ENCODE results near the gene SRI. TPM values are rescaled to one million over a fixed set of nuclear protein-coding genes. Genes with fewer than 3 reads are reported as not detected.

The SRI gene
- total RNA-seq, 2 experiments from 2014 or later: 110 to 117 TPM

DNA sequence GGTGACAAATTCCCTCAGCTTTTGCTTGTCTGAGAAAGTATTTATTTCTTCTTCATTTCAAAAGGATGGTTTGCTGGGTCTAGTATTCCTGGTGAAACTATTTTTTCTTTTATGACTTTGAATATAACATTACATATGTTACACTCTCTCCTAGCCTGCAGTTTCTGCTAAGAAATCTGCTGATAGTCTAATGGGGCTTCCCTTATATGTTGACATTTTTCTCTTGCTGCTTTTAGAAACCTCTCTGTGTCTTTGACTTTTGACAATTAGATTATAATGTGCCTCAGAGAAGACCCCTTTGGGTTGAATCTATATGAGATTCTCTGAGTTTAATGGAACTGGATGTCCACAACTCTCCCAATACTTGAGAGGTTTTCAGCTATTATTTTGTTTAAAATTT is 33.8 kb upstream of the SRI start:
- Mint-ChIP-seq H3K27ac (no peak overlapping the region), H3K36me3 (ENCODE audit: low read depth) (no peaks in the 10 kb centered on the region), H3K4me3 (no peak overlapping the region), H3K9me3 (ENCODE audit: insufficient read depth) (peaks cover 7% of the 10 kb centered on the region), H3K4me1 (ENCODE audit: low read depth) (no peaks in the 10 kb centered on the region), H3K27me3 (ENCODE audit: low read depth) (peaks cover 1% of the 10 kb centered on the region)
- POLR2A ChIA-PET: no interaction called here
- CTCF ChIA-PET: no interaction called here
- DNase-seq: no peak
- no peak for ATAC-seq

DNA sequence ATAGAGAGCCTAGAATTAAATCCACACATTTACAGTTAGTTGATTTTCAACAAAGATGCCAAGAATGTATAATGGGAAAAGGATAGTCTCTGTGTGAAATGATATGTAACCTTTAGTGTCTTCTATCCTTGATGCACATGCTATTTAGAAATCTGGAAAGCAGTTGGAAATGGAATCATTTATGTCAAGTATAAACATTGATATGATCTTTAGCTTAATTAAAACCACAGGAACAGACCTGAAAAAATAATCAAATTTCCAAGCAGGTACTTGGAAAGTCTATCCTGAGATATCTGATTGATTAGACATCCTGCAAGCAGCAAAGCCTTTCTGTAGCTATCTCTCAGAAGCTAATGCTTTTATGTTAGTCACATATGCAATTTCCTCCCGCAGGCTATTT is 24.4 kb upstream of the SRI start:
- Mint-ChIP-seq H3K9me3 (ENCODE audit: insufficient read depth) (no peaks in the 10 kb centered on the region), H3K27me3 (ENCODE audit: low read depth) (peaks cover 18% of the 10 kb centered on the region), H3K4me3 (no peak overlapping the region), H3K27ac (no peak overlapping the region), H3K4me1 (ENCODE audit: low read depth) (no peaks in the 10 kb centered on the region), H3K36me3 (ENCODE audit: low read depth) (no peaks in the 10 kb centered on the region)
- ATAC-seq: no peak
- ChIA-PET POLR2A (no interaction called here), CTCF (interaction anchor here (1.2 to 2.6 kb wide), 4 partner anchors 24 to 591 kb away, joined by 4 to 7 read pairs (median 5); partner anchors contain the start of gene SRI)
- DNase-seq: no peak

DNA sequence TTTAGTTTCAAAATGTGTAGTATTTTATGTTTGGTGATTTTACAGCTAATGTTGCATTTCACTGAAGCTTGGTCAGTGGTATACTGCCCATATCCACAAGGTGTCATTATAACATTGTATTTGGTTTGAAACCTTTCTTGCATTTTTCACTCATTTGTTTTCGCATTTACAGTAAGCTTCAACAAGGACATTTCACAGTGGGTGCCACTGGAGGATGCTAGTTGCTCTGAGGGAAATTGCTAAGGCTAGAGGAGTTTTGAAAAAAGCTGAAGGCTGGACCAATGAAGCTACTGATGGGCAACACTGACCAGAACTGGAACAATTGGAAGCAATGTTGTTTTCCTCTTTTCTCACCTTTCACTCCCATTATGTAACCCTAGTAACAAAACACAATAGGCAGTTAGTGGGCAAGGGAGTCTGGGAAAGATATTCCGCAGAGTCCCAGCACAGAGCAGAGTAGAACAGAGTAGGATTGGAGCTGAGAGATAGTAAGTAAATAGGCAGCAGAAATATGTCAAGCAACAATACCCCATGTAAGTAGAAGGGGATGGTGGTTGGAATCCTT is 23.6 kb upstream of the SRI start:
- peaks cover 18% of the 10 kb centered on the region for H3K27me3 Mint-ChIP-seq (ENCODE audit: low read depth)
- no peaks in the 10 kb centered on the region for H3K4me1 Mint-ChIP-seq (ENCODE audit: low read depth)
- ChIA-PET CTCF (interaction anchor here (0.9 to 2.6 kb wide), 8 partner anchors 23 to 1380 kb away, joined by 3 to 7 read pairs (median 4); partner anchors contain the start of gene SRI), POLR2A (no interaction called here)
- ATAC-seq (no peak), DNase-seq (no peak)
- no peak overlapping the region for H3K27ac Mint-ChIP-seq
- H3K4me3 Mint-ChIP-seq: no peak overlapping the region
- no peaks in the 10 kb centered on the region for H3K36me3 Mint-ChIP-seq (ENCODE audit: low read depth)
- no peaks in the 10 kb centered on the region for H3K9me3 Mint-ChIP-seq (ENCODE audit: insufficient read depth)

DNA sequence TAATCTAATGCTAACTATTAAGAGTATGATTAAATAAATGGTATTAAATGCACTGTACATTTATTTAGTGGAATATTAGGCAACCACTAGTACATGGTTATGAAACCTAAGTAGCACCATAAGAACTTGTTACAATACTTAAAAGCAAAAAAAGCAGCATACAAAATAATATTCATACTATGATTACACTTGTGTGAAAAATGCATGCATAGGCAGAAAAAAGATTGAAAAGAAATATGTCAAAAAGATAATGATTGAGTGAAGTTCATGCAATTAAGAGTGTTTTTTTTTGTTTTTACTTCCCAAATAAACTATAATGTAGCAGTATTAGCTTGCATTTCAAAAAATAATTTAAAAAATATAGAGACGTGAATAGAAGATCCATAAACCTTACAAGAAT is 20.0 kb upstream of the SRI start:
- CTCF ChIA-PET: no interaction called here
- DNase-seq (no peak), ATAC-seq (no peak)
- H3K4me3 Mint-ChIP-seq: no peak overlapping the region
- H3K4me1 Mint-ChIP-seq (ENCODE audit: low read depth): peaks cover 4% of the 10 kb centered on the region
- POLR2A ChIA-PET: no interaction called here
- peaks cover 16% of the 10 kb centered on the region for H3K27me3 Mint-ChIP-seq (ENCODE audit: low read depth)
- no peak overlapping the region for H3K27ac Mint-ChIP-seq
- H3K9me3 Mint-ChIP-seq (ENCODE audit: insufficient read depth): no peaks in the 10 kb centered on the region
- H3K36me3 Mint-ChIP-seq (ENCODE audit: low read depth): no peaks in the 10 kb centered on the region

DNA sequence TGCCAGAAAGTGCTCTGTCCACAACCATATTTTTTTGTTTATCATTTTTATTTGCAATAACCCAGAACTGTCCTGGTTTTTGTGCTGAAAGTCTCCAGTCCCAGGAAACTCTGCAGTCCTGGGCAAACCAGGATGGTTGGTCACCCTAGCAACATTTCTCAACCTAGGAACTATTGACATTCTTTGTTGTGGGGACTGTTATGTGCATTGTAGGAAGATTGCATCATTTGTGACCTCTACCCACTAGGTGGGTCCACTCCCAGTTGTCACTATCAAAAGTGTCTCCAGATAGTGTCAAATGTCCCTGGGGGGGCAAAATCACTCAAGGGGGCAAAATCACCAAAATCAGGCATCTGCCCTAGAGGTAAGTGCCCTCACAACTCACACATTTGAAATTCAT is 14.0 kb upstream of the SRI start:
- no peak for DNase-seq
- Mint-ChIP-seq H3K4me1 (ENCODE audit: low read depth) (peaks cover 4% of the 10 kb centered on the region), H3K27me3 (ENCODE audit: low read depth) (peaks cover 27% of the 10 kb centered on the region), H3K27ac (no peak overlapping the region), H3K36me3 (ENCODE audit: low read depth) (no peaks in the 10 kb centered on the region), H3K9me3 (ENCODE audit: insufficient read depth) (no peaks in the 10 kb centered on the region), H3K4me3 (no peak overlapping the region)
- no peak for ATAC-seq
- ChIA-PET CTCF (no interaction called here), POLR2A (no interaction called here)

DNA sequence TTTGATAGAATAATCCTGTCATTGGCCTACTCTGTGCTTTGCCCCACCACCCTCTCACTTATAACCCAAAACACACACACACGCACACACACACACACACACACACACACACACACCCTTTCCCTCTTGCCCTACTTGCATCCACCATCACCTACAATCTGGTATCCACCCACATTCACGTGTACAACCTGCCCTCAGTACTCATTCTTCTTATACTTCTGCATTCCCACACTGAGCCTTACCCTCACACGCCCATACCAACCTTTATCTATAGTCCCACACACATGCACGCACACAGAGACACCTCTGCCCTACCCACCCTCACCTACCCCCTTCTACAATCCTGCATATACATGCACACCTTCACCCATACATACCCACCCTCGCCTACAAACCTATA is 10.8 kb upstream of the SRI start:
- peaks cover 4% of the 10 kb centered on the region for H3K9me3 Mint-ChIP-seq (ENCODE audit: insufficient read depth)
- H3K27me3 Mint-ChIP-seq (ENCODE audit: low read depth): peaks cover 24% of the 10 kb centered on the region
- no peaks in the 10 kb centered on the region for H3K36me3 Mint-ChIP-seq (ENCODE audit: low read depth)
- no peak overlapping the region for H3K4me3 Mint-ChIP-seq
- no peak for DNase-seq
- no peaks in the 10 kb centered on the region for H3K4me1 Mint-ChIP-seq (ENCODE audit: low read depth)
- H3K27ac Mint-ChIP-seq: no peak overlapping the region
- CTCF ChIA-PET: no interaction called here
- POLR2A ChIA-PET: no interaction called here
- ATAC-seq: no peak

DNA sequence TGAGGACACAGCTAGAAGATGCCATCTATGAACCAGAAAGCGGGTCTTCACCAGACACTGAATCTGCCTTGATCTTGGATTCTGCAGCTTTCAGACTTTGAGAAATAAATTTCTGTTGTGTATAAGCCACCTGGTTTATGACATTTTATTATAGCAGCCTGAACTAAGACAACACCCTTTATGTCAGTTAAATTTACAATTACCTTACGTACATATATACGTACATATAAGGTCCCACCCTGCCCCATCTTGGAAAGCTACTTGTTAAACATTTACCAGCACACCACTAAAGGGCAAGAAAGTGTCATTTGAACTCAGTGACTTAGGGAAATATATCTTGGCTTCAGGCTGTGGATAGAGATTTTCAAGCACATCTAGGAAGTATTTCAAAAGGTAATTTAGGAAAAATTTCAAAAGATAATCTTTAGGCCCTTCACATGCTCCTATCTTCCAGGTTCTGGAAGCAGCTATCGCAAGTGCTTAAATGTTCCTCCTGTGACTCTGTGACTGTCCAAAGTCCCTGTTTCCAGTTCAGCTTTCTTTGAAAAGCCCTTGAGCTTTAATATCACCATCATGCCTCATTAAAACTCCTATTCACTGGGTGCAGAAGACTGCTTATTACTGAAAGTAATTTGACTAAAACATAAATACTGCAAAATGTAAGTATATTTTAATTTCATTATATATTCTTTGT is 9.6 kb upstream of the SRI start:
- no peak for DNase-seq
- no peaks in the 10 kb centered on the region for H3K36me3 Mint-ChIP-seq (ENCODE audit: low read depth)
- peaks cover 23% of the 10 kb centered on the region for H3K27me3 Mint-ChIP-seq (ENCODE audit: low read depth)
- no peak for ATAC-seq
- POLR2A ChIA-PET: no interaction called here
- peaks cover 4% of the 10 kb centered on the region for H3K9me3 Mint-ChIP-seq (ENCODE audit: insufficient read depth)
- CTCF ChIA-PET: interaction anchor here (1.5 kb wide), 1 partner anchor 25 kb away, joined by 3 read pairs; no protein-coding TSS in a partner anchor
- no peaks in the 10 kb centered on the region for H3K4me1 Mint-ChIP-seq (ENCODE audit: low read depth)
- H3K27ac Mint-ChIP-seq: no peak overlapping the region
- H3K4me3 Mint-ChIP-seq: no peak overlapping the region

DNA sequence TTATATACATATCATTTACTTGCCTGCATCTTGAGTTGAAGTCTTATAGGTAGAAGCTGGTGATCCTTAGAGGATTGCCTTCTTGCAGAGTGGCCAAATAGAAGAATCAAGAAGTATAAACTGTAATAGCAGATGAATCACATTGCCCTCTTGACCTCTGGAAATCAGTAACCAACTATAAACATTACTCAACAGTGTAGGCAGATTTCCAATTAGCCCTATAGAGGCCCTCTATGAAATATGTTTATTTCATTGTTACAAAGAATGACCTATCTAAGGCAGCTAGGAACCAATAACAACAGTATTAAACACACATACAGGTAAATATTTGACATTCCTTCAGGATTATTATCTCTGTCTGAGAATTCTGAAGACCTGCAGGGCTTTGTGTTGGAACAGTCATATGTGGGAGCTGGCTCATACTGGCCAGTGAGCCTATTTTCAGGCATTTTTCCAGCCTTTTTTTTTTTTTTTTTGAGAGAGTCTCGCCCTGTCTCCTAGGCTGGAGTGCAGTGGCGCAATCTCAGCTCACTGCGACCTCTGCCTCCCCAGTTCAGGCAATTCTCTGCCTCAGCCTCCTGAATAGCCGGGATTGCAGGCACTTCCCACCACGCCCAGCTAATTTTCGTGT is 7.2 kb upstream of the SRI start:
- no peaks in the 10 kb centered on the region for H3K36me3 Mint-ChIP-seq (ENCODE audit: low read depth)
- H3K27me3 Mint-ChIP-seq (ENCODE audit: low read depth): peaks cover 20% of the 10 kb centered on the region
- CTCF ChIA-PET: interaction anchor here (1.0 kb wide), 1 partner anchor 18 kb away, joined by 3 read pairs; no protein-coding TSS in a partner anchor
- no peak overlapping the region for H3K4me3 Mint-ChIP-seq
- H3K9me3 Mint-ChIP-seq (ENCODE audit: insufficient read depth): peaks cover 4% of the 10 kb centered on the region
- DNase-seq (no peak), ATAC-seq (no peak)
- POLR2A ChIA-PET: no interaction called here
- no peak overlapping the region for H3K27ac Mint-ChIP-seq
- no peaks in the 10 kb centered on the region for H3K4me1 Mint-ChIP-seq (ENCODE audit: low read depth)

DNA sequence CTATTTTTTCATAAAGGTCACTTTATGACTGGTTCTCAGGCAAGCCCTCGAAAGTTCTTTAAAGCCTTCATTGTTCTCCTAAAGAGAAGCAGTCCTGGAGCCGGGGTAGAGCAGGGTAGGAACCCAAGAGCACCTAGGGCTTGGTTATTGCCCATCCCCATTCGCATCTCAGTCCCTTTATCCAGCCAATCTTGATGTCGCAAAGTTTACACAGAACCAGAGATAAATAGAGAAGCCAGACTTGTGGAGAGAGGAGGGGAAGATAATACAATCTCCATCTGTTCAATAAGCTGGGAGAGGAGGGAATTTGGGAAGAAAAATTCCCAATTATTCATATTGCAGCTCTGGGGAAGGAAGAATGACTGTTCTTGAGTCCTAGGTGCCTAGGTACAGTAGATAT is 6.4 kb upstream of the SRI start:
- Mint-ChIP-seq H3K36me3 (ENCODE audit: low read depth) (no peaks in the 10 kb centered on the region), H3K27me3 (ENCODE audit: low read depth) (peaks cover 17% of the 10 kb centered on the region), H3K27ac (no peak overlapping the region), H3K4me3 (no peak overlapping the region), H3K4me1 (ENCODE audit: low read depth) (peaks cover under 1% of the 10 kb centered on the region), H3K9me3 (ENCODE audit: insufficient read depth) (peaks cover 4% of the 10 kb centered on the region)
- DNase-seq (no peak), ATAC-seq (no peak)
- CTCF ChIA-PET: interaction anchor here (1.0 kb wide), 1 partner anchor 19 kb away, joined by 3 read pairs; no protein-coding TSS in a partner anchor
- POLR2A ChIA-PET: no interaction called here

DNA sequence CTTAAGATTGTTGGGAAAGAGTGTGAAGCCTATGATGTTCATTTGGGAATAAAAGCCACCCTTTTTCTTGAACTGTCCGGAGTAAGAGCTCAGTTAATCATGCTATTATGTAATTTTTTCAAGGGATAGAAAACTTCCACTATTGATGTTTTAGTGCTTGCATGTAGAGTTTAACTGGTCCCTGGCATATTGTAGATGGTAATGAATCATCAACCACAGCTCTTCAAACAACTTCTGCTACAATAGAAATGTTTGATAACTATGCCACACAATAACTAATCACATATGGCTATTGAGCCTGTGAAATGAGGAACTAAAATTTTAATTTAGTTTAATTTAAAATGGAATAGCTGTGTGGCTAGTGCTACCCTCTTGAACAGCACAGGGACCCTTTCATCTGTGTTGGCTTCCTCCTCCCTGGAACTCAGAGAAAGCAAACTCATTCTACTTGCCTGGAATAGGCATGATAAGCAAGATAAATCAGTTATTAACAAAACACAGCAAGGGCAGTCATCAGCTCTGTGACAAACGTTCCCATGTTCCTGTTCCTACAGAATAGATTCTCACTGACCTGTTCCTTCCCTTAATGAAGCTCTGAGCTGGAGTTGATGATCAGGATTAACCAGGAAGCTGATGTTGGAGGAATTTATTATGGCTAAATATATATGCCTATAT is 4.9 kb upstream of the SRI start:
- Mint-ChIP-seq H3K27ac (no peak overlapping the region), H3K36me3 (ENCODE audit: low read depth) (no peaks in the 10 kb centered on the region), H3K4me1 (ENCODE audit: low read depth) (peaks cover 9% of the 10 kb centered on the region), H3K27me3 (ENCODE audit: low read depth) (peaks cover 7% of the 10 kb centered on the region), H3K9me3 (ENCODE audit: insufficient read depth) (peaks cover 4% of the 10 kb centered on the region), H3K4me3 (no peak overlapping the region)
- ChIA-PET CTCF (interaction anchor here (1.2 kb wide), 1 partner anchor 291 kb away, joined by 3 read pairs; the partner anchor contains the start of gene ADAM22), POLR2A (no interaction called here)
- DNase-seq: no peak
- ATAC-seq: no peak

DNA sequence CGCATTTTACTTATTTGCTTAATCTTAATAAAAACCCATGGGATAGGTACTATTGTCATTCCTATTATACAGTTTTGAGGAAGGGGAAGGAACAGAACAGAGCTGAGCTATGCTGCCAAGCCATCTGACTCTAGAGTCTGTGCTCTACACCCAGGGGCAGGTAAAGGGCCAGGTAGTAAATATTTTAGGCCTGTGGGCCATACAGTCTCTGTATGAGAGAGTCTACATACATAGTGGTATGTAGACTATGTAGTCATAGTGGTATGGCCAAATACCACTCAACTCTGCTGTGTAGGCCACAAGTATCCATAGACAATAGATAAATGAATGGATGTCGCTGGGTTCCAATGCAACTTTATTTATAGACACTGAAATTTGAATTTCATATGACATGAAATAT is 3.4 kb upstream of the SRI start:
- no peak overlapping the region for H3K27ac Mint-ChIP-seq
- H3K27me3 Mint-ChIP-seq (ENCODE audit: low read depth): peaks cover 5% of the 10 kb centered on the region
- CTCF ChIA-PET: no interaction called here
- ATAC-seq: no peak
- POLR2A ChIA-PET: no interaction called here
- H3K4me3 Mint-ChIP-seq: no peak overlapping the region
- no peak for DNase-seq
- no peaks in the 10 kb centered on the region for H3K36me3 Mint-ChIP-seq (ENCODE audit: low read depth)
- H3K4me1 Mint-ChIP-seq (ENCODE audit: low read depth): peaks cover 12% of the 10 kb centered on the region
- peaks cover 1% of the 10 kb centered on the region for H3K9me3 Mint-ChIP-seq (ENCODE audit: insufficient read depth)
